Kidney (tissue), 14 donors: Measurements from ENCODE around the gene EDDM3A. TPM values are rescaled to one million over a fixed set of nuclear protein-coding genes. Genes with fewer than 3 reads are reported as not detected.

Source experiments
- DNase-seq, 5 donors: peaks; one replicate each; pipeline ENCODE4 v3.0.0-alpha.2; 2013 to 2020
- FAIRE-seq: peaks from 2 replicates; lab custom pipeline; 2012; peaks lifted over from hg19 to GRCh38; lab: Jason Lieb, UNC
- H3K27ac ChIP-seq, 2 donors: one replicate each; pipeline ENCODE4 v1.7.0; 2013; ENCODE audit warnings: low read depth in 2 of 2, low read length in 2 of 2, inconsistent platforms in 1 of 2
- H3K27me3 ChIP-seq: one replicate; pipeline ENCODE4 v1.7.1; 2013; ENCODE audit warnings: low read length, inconsistent platforms; ENCODE audit not compliant: control insufficient read depth, insufficient read depth
- H3K36me3 ChIP-seq, 3 donors: one replicate each; pipeline versions ENCODE4 v1.7.0 to v1.7.1; 2013; ENCODE audit warnings: low read length in 3 of 3, control low read depth in 1 of 3, inconsistent platforms in 1 of 3; ENCODE audit not compliant: insufficient read depth in 3 of 3, control insufficient read depth in 2 of 3
- H3K4me1 ChIP-seq, 3 donors: one replicate each; pipeline versions ENCODE4 v1.7.0 to v1.7.1; 2013; ENCODE audit warnings: low read length in 3 of 3, inconsistent platforms in 1 of 3, low read depth in 1 of 3; ENCODE audit not compliant: control insufficient read depth in 2 of 3, insufficient read depth in 2 of 3
- H3K4me3 ChIP-seq, 3 donors: one replicate each; pipeline versions ENCODE4 v1.7.0 to v1.8.1; 2013; ENCODE audit warnings: low read length in 3 of 3, control low read depth in 1 of 3, inconsistent platforms in 1 of 3
- H3K9ac ChIP-seq, 3 donors: one replicate each; pipeline versions ENCODE4 v1.7.0 to v1.7.1; 2013; ENCODE audit warnings: low read length in 3 of 3, control low read depth in 1 of 3, inconsistent platforms in 1 of 3
- H3K9me3 ChIP-seq, 3 donors: one replicate each; pipeline versions ENCODE4 v1.7.0 to v1.7.1; 2013; ENCODE audit warnings: low read length in 3 of 3, control low read depth in 1 of 3, inconsistent platforms in 1 of 3; ENCODE audit not compliant: control insufficient read depth in 2 of 3, insufficient read depth in 1 of 3
- intact Hi-C: fragments of 100-400 bp; cut with DNase I; formaldehyde crosslinking; loops from one replicate; pipeline ENCODE4 v1.11.1; 2022
- polyA plus RNA-seq: library from polyadenylated mRNA; stranded (reverse); fragments of 350-450 nt; fragmentation: Illumina TruSeq; extraction: RNeasy Lipid Tissue Mini Kit (QIAGEN cat#74804); gene quantifications from one replicate; pipeline ENCODE4 v1.2.3, GENCODE V29; 2014; ENCODE audit warnings: low read depth, low replicate concordance; ENCODE audit not compliant: insufficient read depth
- total RNA-seq: library from RNA; stranded (reverse); fragmentation: NEBNext Ultra II Directional; extraction: Animal tissue kit (Norgen Biotek cat#: 25700); gene quantifications from one replicate; pipeline ENCODE4 v1.2.1, GENCODE V29; 2021
- TF ChIP-seq, protein P1 (sequence below): IDR thresholded peaks from 3 replicates; pipeline ENCODE4 v1.5.1; 2012; ENCODE audit warnings: mild to moderate bottlenecking, moderate library complexity, borderline replicate concordance; ENCODE audit not compliant: insufficient read depth; ENCODE audit errors: extremely low read depth
- donor health status: control.
- donor health status: control.
- donor health status: control.
- donor health status: control.
- donor health status: control.
- donor health status: DM: yes; HTN: yes; CAD: no.
- donor health status: Normal renal cell carcinoma (clear cell type).

EDDM3A gene
- total and polyA plus RNA-seq, 2 donors from 2014 or later: 1.8 TPM; not detected in 1

DNA sequence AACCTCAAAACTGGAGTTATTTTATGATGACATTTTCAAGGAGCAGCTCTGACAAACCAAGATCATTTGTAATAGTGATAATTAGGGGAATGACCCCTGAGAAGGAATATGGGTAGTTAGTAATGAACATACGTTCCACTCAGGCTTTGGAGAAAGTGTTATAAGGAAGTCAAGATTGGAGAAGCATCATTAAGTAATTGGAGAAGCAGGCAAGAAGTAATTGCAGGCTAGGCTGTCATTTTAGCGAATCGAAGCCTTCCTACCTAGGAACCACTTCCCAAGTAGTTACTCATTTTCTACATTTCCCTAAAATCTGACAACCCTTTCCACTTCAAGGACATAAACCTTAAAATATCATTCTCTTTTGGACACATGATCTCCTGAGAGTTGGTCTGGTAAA is 23.7 kb downstream of the EDDM3A start:
- Histone ChIP-seq H3K4me3 (no peak overlapping the region), H3K9me3 (no peaks in the 10 kb centered on the region), H3K9ac (no peak overlapping the region), H3K27me3 (no peaks in the 10 kb centered on the region), H3K27ac (no peak overlapping the region), H3K36me3 (no peaks in the 10 kb centered on the region), H3K4me1 (no peaks in the 10 kb centered on the region)
- no peak for FAIRE-seq
- TF ChIP-seq, protein P1, sequence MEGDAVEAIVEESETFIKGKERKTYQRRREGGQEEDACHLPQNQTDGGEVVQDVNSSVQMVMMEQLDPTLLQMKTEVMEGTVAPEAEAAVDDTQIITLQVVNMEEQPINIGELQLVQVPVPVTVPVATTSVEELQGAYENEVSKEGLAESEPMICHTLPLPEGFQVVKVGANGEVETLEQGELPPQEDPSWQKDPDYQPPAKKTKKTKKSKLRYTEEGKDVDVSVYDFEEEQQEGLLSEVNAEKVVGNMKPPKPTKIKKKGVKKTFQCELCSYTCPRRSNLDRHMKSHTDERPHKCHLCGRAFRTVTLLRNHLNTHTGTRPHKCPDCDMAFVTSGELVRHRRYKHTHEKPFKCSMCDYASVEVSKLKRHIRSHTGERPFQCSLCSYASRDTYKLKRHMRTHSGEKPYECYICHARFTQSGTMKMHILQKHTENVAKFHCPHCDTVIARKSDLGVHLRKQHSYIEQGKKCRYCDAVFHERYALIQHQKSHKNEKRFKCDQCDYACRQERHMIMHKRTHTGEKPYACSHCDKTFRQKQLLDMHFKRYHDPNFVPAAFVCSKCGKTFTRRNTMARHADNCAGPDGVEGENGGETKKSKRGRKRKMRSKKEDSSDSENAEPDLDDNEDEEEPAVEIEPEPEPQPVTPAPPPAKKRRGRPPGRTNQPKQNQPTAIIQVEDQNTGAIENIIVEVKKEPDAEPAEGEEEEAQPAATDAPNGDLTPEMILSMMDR: no peak
- intact Hi-C loops: no loop called here
- no peak for DNase-seq

DNA sequence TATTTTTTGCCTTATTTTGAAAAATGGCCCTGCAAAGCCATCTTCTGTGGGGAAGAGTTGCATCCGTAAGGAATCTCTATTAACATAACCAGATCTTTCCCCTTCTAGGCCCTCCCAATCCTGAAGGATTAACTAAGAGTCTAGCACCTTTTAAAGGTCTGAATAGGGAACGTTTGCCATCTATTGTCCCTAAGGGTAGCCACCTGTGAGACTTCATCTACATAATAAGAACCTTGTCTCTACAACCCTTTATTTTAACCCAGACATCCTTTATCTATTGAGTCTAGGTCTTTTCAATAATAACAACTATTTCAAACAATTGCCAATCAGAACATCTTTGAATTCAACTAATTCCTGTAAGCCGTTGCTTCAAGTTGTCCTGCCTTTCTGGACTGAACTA is 27.0 kb downstream of the EDDM3A start:
- TF ChIP-seq, protein P1: no peak
- intact Hi-C loops: no loop called here
- Histone ChIP-seq H3K4me3 (no peak overlapping the region), H3K27ac (no peak overlapping the region), H3K9ac (no peak overlapping the region), H3K4me1 (no peaks in the 10 kb centered on the region), H3K36me3 (no peaks in the 10 kb centered on the region), H3K27me3 (no peaks in the 10 kb centered on the region), H3K9me3 (no peaks in the 10 kb centered on the region)
- FAIRE-seq (no peak), DNase-seq (no peak)

DNA sequence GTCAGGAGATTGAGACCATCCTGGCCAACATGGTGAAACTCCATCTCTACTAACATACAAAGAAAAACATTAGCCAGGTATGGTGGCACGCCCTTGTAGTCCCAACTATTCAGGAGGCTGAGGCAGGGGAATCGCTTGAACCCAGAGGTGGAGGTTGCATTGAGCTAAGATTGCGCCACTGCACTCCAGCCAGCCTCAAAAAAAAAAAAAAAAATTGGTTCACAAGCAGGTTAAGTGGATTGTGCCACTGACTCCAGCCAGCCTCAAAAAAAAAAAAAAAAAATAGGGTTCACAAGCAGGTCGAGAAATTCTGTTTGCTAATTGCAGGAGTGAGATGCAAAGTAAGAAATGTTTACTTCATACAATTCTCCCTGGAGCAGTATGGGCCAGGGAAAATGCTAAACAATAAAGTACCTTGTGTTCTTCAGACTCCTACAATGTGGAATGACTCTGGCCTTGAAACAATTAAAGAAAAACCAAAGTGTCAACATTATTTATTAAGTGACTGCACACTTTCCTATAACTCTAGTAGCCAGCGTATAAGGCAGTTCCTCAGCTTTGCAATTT is 28.7 kb downstream of the EDDM3A start:
- no peaks in the 10 kb centered on the region for H3K4me1 ChIP-seq
- no peaks in the 10 kb centered on the region for H3K36me3 ChIP-seq
- no peak overlapping the region for H3K27ac ChIP-seq
- H3K27me3 ChIP-seq: no peaks in the 10 kb centered on the region
- H3K9ac ChIP-seq: no peak overlapping the region
- FAIRE-seq: no peak
- H3K4me3 ChIP-seq: no peak overlapping the region
- intact Hi-C loops: no loop called here
- DNase-seq: peak in 2 of 5 donors; percentile 10 to 11
- TF ChIP-seq, protein P1: no peak
- H3K9me3 ChIP-seq: no peaks in the 10 kb centered on the region

DNA sequence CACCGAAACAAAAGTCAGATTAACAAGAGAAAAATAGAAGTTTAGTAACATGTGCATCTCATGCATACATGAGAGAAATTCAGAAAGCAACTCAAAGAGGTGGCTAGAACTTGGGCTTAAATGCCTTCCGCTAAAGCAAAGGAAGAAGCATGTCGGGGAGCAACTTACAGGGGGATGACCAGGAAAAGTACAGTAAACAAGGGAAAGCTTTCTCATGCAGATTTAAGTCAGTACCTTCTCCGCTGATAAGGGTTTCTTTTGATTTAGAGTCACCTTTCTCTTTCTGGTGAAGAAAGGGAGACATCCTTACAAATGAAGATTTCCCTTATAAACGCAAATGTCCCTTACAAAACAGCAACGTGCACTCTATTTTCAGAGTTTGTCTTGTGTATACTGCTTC is 29.4 kb downstream of the EDDM3A start:
- Histone ChIP-seq H3K9ac (no peak overlapping the region), H3K4me1 (no peaks in the 10 kb centered on the region), H3K27me3 (no peaks in the 10 kb centered on the region), H3K9me3 (no peaks in the 10 kb centered on the region), H3K27ac (no peak overlapping the region), H3K36me3 (no peaks in the 10 kb centered on the region), H3K4me3 (no peak overlapping the region)
- TF ChIP-seq, protein P1: no peak
- intact Hi-C loops: no loop called here
- no peak for FAIRE-seq
- no peak for DNase-seq
